Measurements from ENCODE around the gene STAC3. TPM values are rescaled to one million over a fixed set of nuclear protein-coding genes. Genes with fewer than 3 reads are reported as not detected.

STAC3 gene
- total and polyA plus RNA-seq, 9 of the 15 experiments (the other 6 are each of a cell fraction or from before 2014, with no cell fraction given): 0.45 to 6.4 (median 3.3) TPM

- TF ChIP-seq YY1 (IDR thresholded peaks at IDR 0.05; ENCODE audit: borderline replicate concordance in 1 of 3, control insufficient read depth in 1 of 3, extremely low read depth in 1 of 3, insufficient read depth in 3 of 3, insufficient read length in 1 of 3, insufficient replicate concordance in 2 of 3, low read depth in 1 of 3, low read length in 2 of 3): peak in 1 of 3 experiments; percentile 21
- no peak for TF ChIP-seq SFPQ (IDR thresholded peaks at IDR 0.05; ENCODE audit: low read depth, low read length)
- TF ChIP-seq ZNF143 (CRISPR knock-in tag; IDR thresholded peaks at IDR 0.05): no peak
- no peak for TF ChIP-seq EWSR1 (IDR thresholded peaks at IDR 0.05; ENCODE audit: borderline replicate concordance, low read depth, partially characterized antibody)
- no peak for TF ChIP-seq ESRRB (CRISPR knock-in tag; IDR thresholded peaks at IDR 0.05; ENCODE audit: borderline replicate concordance)
- no peak for TF ChIP-seq NR2C1 (IDR thresholded peaks at IDR 0.05)
- no peak for TF ChIP-seq NR2C1 (tag; IDR thresholded peaks at IDR 0.05)
- no peak for TF ChIP-seq ZNF507 (tag; conservative IDR thresholded peaks at IDR 0.05)
- no peak for TF ChIP-seq POU5F1 (IDR thresholded peaks at IDR 0.05; ENCODE audit: borderline replicate concordance, low read depth, low read length, partially characterized antibody)
- peak; percentile 39; the same call in 1 of the 2 replicates for TF ChIP-seq STAG1 (CRISPR knock-in tag; IDR thresholded peaks at IDR 0.05; ENCODE audit: borderline replicate concordance)
- no peak for TF ChIP-seq CBX5 (IDR thresholded peaks at IDR 0.05; ENCODE audit: borderline replicate concordance, low read depth)
- TF ChIP-seq SMAD3 (CRISPR knock-in tag; conservative IDR thresholded peaks at IDR 0.05): no peak
- TF ChIP-seq SAFB2 (IDR thresholded peaks at IDR 0.05; ENCODE audit: borderline replicate concordance, low read depth, low read length, severe bottlenecking): no peak
- TF ChIP-seq KDM5B (IDR thresholded peaks at IDR 0.05; ENCODE audit: insufficient replicate concordance, low read depth, low read length): no peak
- TF ChIP-seq POLR3A (IDR thresholded peaks at IDR 0.05; ENCODE audit: borderline replicate concordance, extremely low read depth, insufficient read depth, insufficient read length): no peak
- no peak for TF ChIP-seq ZNF408 (CRISPR knock-in tag; IDR thresholded peaks at IDR 0.05; ENCODE audit: low read depth)
- TF ChIP-seq LCOR (CRISPR knock-in tag; IDR thresholded peaks at IDR 0.05): peak; percentile 55; the same call in 1 of the 2 replicates
- TF ChIP-seq SMARCC2 (IDR thresholded peaks at IDR 0.05; ENCODE audit: low read depth): no peak
- TF ChIP-seq ATF6 (CRISPR knock-in tag; IDR thresholded peaks at IDR 0.05): no peak
- peak in 1 of 2 experiments; percentile 27 for TF ChIP-seq E2F6 (IDR thresholded peaks at IDR 0.05; ENCODE audit: borderline replicate concordance in 1 of 2, extremely low read depth in 1 of 2, insufficient read depth in 1 of 2, insufficient read length in 1 of 2, low read depth in 1 of 2, low read length in 1 of 2, poor library complexity in 1 of 2, severe bottlenecking in 1 of 2)
- TF ChIP-seq RFX5 (IDR thresholded peaks at IDR 0.05; ENCODE audit: low read depth, low read length): no peak
These were observed 7.3 kb downstream of the STAC3 start (continued) for GRCh38 chr12:57243521-57244311.
